Fibroblast of skin of right biceps (primary cell): ENCODE results near the gene BBOF1.

Experiments used
- DNase-seq: peaks from one replicate; pipeline ENCODE4 v3.0.0-alpha.2; 2013

Gene BBOF1

DNA sequence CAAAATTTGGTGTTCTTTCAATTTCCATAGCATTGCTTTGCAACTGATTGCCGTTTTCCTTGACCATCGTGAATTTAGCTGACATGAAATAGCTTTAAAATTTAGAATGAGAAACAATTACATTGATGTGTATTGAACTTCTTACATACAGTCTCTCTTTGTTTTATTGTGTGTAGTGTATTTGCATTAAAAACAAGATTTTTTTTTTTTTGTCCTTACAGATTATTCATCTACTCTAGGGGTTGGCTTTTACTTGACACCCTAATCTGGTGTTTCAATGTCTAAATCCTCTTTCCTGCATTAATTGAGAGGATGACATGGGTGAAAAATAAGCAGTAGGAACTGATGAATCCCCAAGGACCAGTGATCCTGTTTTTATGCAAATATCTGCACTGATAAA lies 86.2 kb downstream of the BBOF1 start:
- no peak for DNase-seq

DNA sequence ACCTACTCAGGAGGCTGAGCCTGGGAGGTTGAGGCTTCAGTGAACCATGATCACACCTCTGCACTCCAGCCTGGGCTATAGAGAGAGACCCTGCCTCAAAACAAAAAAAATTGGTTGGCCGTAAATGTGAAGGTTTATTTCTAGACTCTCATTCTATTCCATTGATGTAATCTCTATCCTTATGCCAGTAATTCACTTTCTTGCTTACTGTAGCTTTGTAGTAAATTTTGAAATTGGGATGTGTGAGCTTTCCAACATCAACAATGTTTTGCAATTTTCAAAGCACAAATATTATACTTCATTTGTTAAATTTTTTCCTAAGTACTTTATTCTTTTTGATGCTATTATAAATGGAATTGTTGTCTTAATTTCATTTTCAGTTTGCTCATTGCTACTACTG lies 90.2 kb downstream of the BBOF1 start:
- no peak for DNase-seq

DNA sequence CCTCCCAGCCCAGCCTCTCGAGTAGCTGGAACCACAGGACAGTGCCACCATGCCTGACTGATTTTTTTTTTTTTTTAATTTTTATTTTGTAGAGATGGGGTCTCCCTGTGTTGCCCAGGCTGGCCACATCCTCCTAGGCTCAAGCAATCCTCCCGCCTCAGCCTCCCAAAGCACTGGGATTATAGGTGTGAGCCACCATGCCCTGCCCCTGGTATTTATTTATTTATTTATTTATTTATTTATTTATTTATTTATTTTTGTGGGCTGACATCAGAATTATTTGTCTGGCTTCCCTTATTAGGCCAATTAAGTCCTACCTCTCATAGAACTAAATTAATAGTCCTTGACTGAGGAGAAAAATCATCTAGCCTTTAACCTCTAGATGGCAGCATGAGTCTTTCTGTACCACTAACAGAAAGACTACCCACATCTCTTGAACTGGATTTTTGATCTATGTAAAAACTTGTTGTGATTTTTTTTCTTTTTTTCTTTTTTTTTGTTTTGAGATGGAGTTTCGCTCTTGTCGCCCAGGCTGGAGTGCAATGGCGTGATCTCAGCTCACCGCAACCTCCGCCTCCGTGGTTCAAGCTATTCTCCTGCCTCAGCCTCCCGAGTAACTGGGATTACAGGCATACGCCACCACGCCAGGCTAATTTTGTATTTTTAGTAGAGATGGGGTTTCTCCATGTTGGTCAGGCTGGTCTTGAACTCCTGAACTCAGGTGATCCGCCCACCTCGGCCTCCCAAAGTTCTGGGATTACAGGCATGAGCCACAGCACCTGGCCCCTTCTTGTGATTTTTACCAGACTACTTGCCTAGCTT lies 92.5 kb downstream of the BBOF1 start:
- peak; percentile 56 for DNase-seq
